ENCODE measurements around the gene SLCO2A1.

The SLCO2A1 gene

GRCh38 chr3:133931084-133931483 is 98.6 kb downstream of the SLCO2A1 start:
- no peak for DNase-seq

GRCh38 chr3:133930341-133930933 is 99.3 kb downstream of the SLCO2A1 start:
- no peak for DNase-seq

GRCh38 chr3:133928903-133929607 is 100.7 kb downstream of the SLCO2A1 start:
- no peak for DNase-seq

GRCh38 chr3:133928136-133928893 is 101.4 kb downstream of the SLCO2A1 start:
- DNase-seq = no peak

GRCh38 chr3:133927540-133928066 is 102.1 kb downstream of the SLCO2A1 start:
- DNase-seq = peak; percentile 34 to 74 (median 58)

- DNase-seq = no peak
Observed at GRCh38 chr3:133926736-133927539, 102.8 kb downstream of the SLCO2A1 start.

- no peak for DNase-seq
Observed at GRCh38 chr3:133925960-133926735, 103.6 kb downstream of the SLCO2A1 start.

- DNase-seq = no peak
Observed at GRCh38 chr3:133924041-133924440, 105.7 kb downstream of the SLCO2A1 start.

GRCh38 chr3:133921592-133921991 is 108.1 kb downstream of the SLCO2A1 start:
- DNase-seq = no peak

GRCh38 chr3:133917144-133917543 is 112.6 kb downstream of the SLCO2A1 start:
- no peak for DNase-seq

- DNase-seq = no peak
Observed at GRCh38 chr3:133915685-133916658, 113.8 kb downstream of the SLCO2A1 start.

GRCh38 chr3:133914839-133915600 is 114.7 kb downstream of the SLCO2A1 start:
- no peak for DNase-seq

- no peak for DNase-seq
Observed at GRCh38 chr3:133910422-133910821, 119.3 kb downstream of the SLCO2A1 start.

DNA sequence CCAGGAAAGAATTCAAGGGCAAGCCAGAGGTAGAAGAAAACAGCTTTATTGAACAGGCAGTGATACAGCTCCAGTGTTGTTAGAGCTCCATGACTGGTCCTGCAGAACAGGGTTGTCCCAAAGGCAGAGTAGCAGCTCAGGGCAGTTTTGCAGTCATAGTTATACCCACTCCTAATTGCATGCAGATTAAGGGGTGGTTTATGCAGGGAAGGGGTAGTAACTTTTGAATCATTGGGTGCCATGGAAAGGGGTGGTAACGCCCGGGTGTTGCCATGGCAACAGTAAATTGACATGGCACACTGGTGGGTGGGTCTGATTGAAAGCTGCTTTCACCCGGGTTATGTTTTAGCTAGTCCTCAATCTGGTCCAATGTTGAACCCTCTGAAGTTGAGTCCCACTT is 124.3 kb downstream of the SLCO2A1 start:
- DNase-seq = no peak

DNA sequence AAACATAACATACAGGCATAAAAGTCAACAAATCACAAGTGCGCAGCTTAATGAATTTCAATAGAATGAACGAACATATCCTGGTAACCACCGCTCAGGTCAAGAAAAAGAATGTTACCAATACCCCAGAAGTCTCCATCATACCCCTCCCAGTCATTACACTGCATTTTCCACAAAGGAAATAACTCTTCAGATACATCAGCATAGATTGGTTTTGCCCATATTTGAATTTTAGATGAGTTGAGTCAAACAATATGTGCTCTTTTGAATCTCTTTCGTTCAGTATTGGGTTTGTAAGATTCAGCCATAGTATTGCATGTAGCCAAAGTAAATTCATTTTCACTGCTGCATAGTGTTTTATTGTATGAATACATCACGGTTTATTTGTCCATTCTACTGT is 127.9 kb downstream of the SLCO2A1 start:
- no peak for DNase-seq

- DNase-seq = no peak
Observed at GRCh38 chr3:133901083-133901482, 128.6 kb downstream of the SLCO2A1 start.

GRCh38 chr3:133899311-133899710 is 130.4 kb downstream of the SLCO2A1 start:
- no peak for DNase-seq

DNA sequence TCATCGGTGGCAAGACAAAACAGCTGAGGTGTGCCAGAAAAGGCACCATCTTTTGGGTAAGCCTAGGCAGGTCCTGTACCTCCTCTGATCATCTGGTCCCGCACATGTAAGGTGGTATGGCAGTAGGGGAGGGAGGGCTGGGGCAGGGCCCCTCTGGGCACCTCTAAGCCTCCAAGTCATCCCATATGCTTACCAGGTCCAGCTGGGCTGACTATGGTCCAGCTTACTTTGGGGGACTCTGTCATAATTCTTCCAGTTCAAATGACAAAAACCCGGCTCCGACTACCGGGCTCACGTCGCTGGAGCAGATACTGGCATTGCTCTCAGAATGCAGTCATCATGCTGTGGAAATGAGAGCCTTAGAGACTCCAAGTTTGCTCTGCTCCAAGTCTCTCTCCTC is 132.2 kb downstream of the SLCO2A1 start:
- no peak for DNase-seq

DNA sequence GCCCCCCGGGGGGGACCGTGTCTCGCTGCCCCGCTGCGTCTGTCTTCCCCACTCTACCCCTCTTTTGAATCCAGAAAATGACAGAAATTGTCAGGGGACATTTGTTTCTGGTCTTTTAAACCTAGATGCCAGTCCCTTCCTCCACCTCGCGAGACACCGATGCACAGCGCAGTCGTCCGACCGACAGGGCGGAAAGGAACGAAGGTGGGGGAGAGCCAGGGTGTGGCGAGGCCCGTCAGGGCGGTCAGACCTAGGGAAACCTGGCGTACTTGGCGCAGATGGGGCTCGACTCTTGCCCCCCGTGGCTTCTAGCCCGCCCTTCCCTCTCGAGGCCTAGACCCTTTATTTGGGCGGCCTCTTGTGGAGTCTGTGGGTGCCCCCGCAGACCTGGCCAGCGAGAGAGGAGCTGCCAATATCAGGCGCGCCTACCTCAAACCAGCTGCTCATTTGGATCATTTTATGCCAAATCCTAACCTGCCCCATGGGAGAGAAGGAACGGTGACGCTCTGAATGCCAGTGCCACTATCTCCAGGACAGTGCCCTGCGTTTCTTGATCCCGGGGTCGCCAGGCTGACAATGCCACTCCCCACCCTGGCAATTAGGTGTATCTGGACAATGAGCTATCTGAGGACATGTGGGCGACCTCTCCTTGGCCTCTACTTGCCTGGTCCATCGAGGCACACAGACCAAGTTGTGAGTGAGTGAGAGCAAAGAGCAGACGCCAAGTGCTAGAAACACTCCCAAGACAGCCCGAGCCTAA is 133.5 kb downstream of the SLCO2A1 start:
- no peak for DNase-seq
